ENCODE measurements around the gene PSMB8.

DNA sequence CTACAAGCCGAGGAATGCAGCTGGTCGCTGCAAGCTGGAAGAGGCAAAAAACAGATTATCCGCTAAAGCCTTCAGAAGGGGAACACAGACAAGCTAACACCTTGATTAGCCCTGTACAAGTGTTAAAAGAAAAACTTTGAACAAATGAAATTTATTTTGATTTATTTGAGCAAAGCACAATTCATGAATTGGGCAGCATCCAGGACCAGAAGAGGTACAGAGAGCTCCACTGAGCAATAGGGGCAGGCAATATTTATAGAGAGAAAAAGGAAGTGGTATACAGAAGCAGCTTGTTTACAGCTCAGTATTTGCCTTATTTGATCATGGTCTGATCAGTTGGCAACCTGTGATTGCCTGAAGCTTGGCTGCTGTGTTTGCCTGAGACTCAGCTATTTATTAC lies 44.7 kb downstream of the PSMB8 start:
- TF ChIP-seq, protein P1, sequence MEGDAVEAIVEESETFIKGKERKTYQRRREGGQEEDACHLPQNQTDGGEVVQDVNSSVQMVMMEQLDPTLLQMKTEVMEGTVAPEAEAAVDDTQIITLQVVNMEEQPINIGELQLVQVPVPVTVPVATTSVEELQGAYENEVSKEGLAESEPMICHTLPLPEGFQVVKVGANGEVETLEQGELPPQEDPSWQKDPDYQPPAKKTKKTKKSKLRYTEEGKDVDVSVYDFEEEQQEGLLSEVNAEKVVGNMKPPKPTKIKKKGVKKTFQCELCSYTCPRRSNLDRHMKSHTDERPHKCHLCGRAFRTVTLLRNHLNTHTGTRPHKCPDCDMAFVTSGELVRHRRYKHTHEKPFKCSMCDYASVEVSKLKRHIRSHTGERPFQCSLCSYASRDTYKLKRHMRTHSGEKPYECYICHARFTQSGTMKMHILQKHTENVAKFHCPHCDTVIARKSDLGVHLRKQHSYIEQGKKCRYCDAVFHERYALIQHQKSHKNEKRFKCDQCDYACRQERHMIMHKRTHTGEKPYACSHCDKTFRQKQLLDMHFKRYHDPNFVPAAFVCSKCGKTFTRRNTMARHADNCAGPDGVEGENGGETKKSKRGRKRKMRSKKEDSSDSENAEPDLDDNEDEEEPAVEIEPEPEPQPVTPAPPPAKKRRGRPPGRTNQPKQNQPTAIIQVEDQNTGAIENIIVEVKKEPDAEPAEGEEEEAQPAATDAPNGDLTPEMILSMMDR (IDR thresholded peaks at IDR 0.05; ENCODE audit: insufficient read depth, low read depth, low read length): no peak
- no peak for TF ChIP-seq EZH2 (IDR thresholded peaks at IDR 0.05; ENCODE audit: insufficient read depth, low read length)
